Stimulated activated CD8-positive, alpha-beta memory T cell treated with anti-CD3 and anti-CD28 coated beads, Interleukin-4, amount 100 ng/mL, for 4 hours (primary cell): ENCODE results near the gene CARS1.
"Not testable (repeated sequence)": the region's sequence is repeated elsewhere in the genome, so short reads cannot be mapped to it uniquely, and the experiment has no call there.

Experiments
- DNase-seq, 2 donors: peaks; one replicate each; pipeline ENCODE4 v3.0.0-alpha.2; 2020; ENCODE audit warnings: low read depth in 2 of 2, low spot score in 1 of 2

CARS1 gene

GRCh38 chr11:3090096-3090901, 33.1 kb upstream of the CARS1 start:
- DNase-seq, result no peak

- no peak for DNase-seq
These were observed 32.2 kb upstream of the CARS1 start for GRCh38 chr11:3089236-3090061.

GRCh38 chr11:3088806-3089205, 31.6 kb upstream of the CARS1 start:
- DNase-seq, result no peak

- no peak for DNase-seq
These were observed 30.9 kb upstream of the CARS1 start for GRCh38 chr11:3087821-3088800.

GRCh38 chr11:3087373-3087772, 30.1 kb upstream of the CARS1 start:
- DNase-seq, result no peak

GRCh38 chr11:3086671-3087150, 29.5 kb upstream of the CARS1 start:
- DNase-seq, result no peak

- no peak for DNase-seq
These were observed 28.9 kb upstream of the CARS1 start for GRCh38 chr11:3086114-3086513.

GRCh38 chr11:3085052-3085451, 27.8 kb upstream of the CARS1 start:
- DNase-seq, result no peak

- no peak for DNase-seq
These were observed 26.1 kb upstream of the CARS1 start for GRCh38 chr11:3083321-3083720.

GRCh38 chr11:3081386-3081751, 24.1 kb upstream of the CARS1 start:
- no peak for DNase-seq

- no peak for DNase-seq
These were observed 23.6 kb upstream of the CARS1 start for GRCh38 chr11:3080733-3081385.

- DNase-seq, result no peak
These were observed 22.9 kb upstream of the CARS1 start for GRCh38 chr11:3080104-3080503.

GRCh38 chr11:3077846-3078440, 20.7 kb upstream of the CARS1 start:
- no peak for DNase-seq

GRCh38 chr11:3077189-3077836, 20.1 kb upstream of the CARS1 start:
- no peak for DNase-seq

- DNase-seq, result no peak
These were observed 17.8 kb upstream of the CARS1 start for GRCh38 chr11:3074912-3075589.

GRCh38 chr11:3073029-3073435, 15.8 kb upstream of the CARS1 start:
- DNase-seq, result no peak

GRCh38 chr11:3069425-3069824, 12.2 kb upstream of the CARS1 start:
- no peak for DNase-seq

- not testable (repeated sequence) for DNase-seq
These were observed 9.1 kb upstream of the CARS1 start for GRCh38 chr11:3066308-3066707.

GRCh38 chr11:3064709-3065108, 7.5 kb upstream of the CARS1 start:
- DNase-seq, result not testable (repeated sequence)
